Suppressor macrophage treated with lipopolysaccharide for 1 hour (primary cell): ENCODE results near the gene CDH22.

Experiments
- DNase-seq, 3 donors: peaks; one replicate each; pipeline ENCODE4 v3.0.0-alpha.2; 2020 to 2022

The CDH22 gene

DNA sequence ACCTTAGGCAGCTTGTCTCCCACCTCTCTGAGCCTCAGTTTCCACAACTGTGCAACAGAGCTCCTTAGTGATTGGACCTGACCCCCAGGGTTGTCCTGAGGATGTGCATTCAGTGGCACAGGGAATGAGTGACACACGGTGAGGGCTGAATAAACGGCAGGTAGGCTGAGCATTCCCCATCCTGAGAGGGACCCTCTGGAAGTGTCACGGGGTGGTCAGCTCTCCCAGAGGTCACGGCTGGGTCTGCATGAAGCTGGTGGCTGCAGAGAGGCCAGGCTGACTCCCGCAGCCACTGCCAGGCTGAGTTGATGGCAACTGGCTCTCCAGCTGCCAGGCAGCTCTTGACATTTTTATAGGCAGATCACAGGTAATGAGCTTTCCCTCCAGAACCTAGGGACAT lies 147.6 kb downstream of the CDH22 start:
- DNase-seq, result no peak

DNA sequence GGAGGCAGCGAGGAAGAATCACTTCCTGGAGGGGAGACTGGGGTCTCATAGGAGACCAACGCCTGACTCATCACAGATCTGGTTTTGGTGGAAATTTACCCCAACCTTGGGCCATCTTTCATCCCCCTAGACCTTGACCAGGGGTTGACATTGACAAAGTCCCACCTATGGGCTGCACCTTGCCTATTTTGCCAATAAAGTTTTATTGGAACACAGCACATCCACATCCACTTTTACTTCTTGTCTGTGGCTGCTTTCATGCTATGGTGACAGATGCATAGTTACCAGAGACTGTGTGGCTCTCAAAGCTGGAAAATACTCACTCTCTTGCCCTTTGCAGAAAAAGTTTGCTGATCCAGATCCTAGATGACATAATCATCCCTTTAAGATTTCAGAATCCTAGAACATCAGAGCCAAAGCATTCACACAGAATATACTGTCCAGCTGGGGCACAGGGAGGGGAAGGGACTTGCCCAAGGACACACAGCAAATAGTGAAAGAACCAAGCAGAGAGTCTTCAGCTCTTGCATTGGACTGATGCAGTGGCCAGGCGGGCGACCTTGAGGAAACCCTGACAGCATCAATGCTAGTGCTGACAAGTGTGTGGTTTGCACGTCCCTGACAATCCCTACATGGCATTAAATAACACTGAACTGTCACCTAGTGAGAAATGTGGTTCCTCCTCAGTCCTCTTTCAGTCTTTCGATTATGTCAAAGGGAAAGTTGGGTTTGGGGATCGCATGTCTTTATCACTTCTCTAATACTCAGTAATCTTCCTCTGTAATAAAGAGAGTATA lies 149.0 kb downstream of the CDH22 start:
- DNase-seq, result no peak

DNA sequence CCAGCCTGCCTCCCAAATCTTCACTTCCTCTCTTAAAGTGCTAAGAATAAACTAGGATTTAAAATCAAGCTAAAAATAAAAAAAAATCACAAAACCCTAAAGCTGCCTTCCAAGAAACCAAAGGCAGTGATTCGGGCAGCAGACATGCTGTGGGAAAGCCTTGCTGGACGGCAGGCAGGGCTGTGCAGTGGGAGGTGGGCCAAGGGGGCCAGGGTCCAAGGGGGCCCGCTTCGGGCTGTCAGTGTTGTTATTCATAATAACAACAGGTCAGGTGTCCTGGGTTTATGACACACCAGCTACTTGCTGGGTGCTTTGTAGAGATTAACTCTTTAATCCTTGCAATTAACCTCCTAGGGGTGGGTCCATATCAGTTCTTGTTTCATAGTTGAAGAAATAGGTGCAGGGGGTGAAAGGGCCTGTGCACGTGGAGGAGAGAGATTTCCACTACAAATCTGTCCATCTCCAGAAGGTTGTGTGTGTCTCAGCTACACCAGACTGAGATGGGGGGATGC lies 149.8 kb downstream of the CDH22 start:
- no peak for DNase-seq

DNA sequence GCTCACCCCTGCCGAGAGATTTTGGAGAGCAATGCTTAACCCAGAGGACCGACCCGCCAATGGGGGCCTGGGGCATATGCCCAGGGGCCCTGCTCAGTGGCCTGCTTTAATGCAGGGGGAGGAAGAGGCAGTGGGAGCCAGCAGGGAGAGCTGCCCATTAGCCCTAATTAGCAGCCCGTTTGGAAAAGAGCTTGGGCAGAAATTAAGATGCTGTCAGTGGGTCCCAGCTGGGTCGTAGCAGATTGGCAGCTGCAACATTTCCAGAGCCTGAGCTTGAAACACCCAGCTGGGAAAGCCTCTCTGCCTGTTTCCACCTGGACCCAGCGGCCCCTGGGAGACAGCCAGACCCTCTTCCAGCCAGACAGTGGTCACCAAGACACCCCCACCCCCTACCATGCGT lies 150.7 kb downstream of the CDH22 start:
- DNase-seq, result no peak

DNA sequence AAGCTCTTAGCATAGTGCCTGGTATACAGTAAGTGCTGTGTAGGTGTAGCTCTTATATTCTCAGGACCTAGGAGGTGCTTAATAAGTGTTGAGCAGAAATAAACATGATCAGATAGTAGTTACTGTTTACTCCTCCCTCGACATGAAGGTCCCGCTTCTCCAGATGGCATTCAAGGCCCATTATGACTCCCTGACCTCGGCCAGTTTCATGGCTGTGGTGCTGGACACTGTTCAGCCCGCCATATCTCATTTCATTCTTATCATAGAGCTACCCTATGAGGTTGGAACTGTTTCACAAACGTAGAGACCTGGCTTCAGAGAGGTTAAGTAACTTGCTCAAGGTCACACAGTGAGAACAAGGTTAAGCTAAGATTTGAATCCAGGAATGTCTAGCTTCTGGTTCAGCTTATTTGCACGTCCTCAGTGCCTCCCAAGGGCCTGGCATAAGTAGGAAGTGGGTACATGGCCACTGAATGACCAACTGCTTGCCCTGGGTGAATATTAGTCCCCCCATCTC lies 151.2 kb downstream of the CDH22 start:
- DNase-seq, result no peak

DNA sequence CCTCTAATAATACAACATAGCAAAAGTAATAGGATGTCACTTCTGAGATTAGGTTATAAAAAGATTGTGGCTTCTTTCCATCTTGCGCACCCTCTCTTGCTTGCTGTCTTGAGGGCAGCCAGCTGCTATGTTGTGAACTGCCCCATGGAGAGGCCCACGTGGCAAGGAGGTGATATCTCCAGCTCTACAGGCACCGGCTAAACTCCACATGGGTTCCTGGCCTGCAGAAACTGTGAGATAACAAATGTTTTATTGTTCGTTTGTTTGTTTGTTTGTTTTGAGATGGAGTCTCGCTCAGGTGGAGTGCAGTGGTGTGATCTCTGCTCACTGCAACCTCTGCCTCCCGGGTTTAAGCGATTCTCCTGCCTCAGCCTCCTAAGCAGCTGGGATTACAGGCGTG lies 152.2 kb downstream of the CDH22 start:
- DNase-seq, result no peak

DNA sequence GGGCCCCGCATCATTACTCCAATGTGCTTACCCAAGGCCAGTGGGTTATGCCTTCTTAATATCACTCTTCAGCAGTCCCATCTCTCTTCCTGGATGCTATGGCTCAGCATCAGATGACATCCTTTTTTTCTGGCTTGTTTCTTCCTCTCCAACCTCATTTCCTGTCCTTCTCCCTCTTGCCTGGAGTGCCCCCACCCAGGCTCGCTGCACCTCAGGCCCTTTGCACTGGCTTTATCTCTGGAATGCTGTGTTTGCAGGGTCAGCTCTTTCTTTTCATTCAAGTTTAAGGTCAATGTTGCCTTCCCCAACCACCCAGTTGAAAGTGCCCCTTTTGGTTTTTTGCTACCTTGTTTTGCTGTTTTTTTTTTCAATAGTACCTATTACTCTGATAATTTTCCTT lies 153.5 kb downstream of the CDH22 start:
- DNase-seq, result no peak

DNA sequence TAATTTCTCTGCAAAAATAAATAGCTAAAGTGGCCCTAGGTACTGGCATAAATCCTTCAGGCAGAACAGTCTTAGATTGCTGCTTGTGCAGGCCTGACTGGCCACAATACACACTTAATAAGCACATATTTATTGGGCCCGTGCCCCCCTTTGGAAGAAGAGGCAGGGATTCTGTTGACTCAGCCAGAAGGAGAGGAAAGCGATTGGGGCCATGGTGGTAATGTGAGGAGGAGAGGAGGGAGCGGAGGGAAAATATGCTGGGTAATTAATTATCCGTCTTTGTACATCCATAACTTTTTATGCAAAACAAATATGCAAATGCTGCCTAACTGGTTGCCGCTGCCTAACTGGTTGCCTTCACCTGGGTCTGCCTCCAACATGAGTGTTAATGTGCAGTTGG lies 154.0 kb downstream of the CDH22 start:
- no peak for DNase-seq

DNA sequence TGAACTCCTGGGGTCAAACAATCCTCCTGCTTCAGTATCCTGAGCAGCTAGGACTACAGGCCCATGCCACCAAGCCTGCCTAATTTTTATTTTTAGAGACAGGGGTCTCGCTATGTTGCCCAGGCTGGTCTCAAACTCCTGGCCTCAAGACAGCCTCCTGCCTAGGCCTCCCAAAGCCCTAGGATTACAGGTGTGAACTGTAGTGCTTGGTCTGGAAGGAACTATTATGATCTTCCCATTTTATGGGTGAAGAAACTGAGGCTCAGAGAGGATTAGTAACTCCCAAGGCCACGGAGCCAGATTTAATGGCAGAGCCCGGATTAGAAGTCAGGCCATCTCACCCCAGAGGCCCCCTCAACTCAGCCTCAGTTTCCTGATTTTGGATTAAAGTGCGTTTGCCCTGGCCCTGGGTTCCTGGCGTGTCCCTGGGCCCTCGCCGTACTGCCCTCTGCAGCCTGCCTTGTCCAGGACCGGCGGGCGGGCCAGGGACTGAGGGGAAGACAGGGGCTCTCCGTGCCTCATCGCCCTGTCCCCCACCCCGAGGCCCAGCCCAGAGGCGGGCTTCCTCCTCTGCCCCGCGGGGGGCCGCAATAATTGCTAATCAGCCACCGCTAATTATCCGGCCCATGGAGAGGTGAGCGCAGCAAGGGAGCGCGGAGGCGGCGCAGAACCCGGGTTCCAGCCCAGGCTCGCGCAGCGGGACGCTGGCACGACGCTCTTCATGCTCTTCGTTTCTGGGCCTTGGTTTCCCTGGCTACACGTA lies 155.3 kb downstream of the CDH22 start:
- DNase-seq, result no peak

DNA sequence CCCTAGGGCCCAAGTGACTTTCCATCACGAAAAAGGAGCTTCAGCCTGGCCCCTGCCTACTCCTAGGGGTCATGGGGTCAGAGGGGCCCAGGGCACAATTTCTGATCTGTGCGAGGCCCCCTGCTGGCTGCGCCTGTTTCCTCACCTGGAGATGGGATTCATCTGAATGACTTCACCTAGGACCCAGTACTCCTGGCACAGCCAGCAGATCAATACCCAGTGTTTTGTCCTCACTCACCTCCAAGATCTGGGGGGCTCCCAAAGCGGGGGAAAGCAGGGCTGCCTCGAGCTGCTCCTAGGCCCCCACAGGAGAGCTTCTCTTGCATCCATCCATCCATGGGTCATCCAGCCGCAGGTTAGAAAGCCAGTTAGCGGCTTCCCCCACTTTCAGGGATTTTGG lies 156.4 kb downstream of the CDH22 start:
- DNase-seq, result peak in 1 of 3 donors; percentile 30

DNA sequence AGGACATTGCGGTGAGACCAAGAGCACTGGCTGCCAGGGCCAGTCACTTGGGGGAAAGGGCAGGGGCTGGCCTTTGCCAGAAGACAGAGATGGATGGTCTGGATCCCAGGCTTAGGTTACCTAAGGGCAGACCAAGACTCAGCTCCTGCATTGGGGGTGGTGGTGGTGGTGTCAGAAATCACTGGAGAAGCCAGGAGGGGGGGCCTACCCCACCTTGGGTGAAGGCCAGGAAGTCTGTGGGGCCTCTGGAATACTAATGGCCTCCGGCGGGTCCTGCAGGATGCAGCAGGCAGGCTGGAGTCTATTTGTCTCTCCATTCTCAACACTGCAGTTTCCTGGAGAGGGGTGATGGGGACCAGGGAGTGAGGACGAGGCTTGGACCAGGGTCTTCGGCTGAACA lies 157.4 kb downstream of the CDH22 start:
- no peak for DNase-seq

DNA sequence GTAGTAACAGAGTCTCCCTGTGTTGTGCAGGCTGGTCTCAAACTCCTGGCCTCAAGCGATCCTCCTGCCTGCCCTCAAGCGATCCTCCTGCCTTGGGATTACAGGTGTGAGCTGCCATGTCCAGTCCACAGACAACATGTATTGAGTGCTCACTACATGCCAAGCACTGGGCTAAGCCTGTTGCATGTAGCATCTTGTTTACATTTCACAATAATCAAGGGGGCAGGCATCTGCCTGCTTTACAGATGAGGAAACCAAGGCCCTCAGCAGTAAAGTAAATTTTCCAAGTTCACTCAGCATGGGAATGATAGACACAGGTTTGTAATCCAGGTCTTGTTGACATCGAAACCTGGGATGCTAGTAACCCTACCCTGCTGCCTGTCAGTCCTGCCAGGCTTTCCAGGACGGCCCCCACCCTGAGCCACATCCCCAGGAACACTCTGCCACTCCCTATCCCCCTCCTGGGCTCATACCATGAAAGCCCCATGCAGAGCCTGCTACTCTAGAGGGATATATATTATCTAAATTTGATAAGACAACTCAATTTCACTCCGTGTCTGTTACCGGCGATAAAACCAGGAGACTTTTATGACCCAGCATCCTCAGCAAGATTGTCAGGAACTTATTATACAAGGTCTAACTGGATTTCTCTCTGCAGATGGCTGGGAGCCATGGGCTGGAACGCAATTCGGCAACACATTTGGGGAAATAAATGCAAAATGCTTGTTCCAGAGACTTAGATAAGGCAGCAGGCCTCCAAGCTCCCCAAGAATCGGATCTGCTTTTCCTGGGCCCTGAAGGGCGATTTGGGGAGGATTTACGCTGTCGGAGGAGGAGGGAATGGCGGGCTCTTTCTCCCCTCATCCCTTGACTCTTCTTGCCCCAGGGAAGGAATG lies 159.7 kb downstream of the CDH22 start:
- no peak for DNase-seq

DNA sequence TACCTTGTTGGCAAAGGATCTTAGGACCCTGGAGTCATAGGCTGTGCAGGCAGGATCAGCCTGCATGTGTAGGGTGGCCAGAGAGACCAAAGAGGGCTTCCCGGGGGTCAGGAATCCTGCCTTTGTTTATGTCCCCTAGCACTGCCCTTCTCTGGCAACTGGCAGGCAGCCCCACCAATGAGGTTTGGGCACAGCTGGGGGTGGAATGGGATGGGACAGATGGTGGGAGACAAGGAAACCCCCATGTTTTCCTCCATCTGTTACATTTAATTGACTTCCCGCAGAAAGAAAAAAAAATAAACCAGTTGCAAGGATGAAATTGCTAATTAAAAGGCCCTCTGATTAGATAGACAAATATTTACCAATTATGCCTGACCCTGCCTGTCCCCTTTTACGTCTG lies 162.6 kb downstream of the CDH22 start:
- DNase-seq, result no peak

DNA sequence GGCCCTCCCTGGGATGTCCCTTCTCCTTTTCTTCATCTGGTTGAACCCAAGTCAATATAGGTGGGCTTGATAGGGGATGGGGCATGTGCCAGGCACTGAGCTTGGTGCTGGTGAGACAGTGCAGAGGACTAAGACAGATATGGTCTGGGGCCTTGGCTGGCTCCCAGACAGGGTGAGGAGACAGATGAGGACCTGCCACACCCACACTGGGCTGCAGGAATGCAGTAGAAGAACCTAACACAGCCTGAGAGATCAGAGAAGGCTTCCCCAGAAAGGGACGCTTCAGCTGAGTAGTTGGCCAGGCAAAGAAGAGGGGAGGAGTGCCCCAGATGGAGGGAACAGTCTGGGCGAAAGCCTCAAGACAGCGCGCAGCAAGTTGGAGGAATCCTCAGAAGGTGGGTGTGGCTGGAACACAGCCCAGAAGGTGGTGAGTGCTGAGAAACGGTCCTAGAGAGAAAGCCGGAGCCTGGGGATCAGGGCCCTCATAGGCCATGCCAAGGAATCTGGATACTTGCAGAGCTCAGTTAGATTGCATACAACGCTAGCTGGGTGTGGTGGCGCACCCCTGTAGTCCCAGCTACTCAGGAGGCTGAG lies 163.8 kb downstream of the CDH22 start:
- no peak for DNase-seq

DNA sequence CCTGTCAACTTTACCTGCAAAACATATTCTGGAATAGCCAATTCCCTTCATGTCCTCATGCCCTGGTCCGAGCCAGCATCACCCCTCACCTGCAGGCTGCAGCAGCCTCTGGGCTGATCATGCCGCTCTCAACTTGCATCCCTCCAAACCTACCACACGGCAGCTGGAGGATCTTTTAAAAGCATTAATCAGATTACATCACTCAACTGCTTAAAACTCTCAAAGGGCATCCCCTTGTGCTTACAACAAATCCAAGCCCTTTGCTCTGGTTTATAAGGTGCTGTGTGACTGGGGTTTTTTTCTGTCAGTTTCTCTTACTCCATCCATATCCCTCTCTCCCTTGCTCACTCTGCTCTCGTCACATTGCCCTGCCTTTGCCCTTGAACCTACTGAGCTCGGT lies 166.2 kb downstream of the CDH22 start:
- DNase-seq, result no peak

DNA sequence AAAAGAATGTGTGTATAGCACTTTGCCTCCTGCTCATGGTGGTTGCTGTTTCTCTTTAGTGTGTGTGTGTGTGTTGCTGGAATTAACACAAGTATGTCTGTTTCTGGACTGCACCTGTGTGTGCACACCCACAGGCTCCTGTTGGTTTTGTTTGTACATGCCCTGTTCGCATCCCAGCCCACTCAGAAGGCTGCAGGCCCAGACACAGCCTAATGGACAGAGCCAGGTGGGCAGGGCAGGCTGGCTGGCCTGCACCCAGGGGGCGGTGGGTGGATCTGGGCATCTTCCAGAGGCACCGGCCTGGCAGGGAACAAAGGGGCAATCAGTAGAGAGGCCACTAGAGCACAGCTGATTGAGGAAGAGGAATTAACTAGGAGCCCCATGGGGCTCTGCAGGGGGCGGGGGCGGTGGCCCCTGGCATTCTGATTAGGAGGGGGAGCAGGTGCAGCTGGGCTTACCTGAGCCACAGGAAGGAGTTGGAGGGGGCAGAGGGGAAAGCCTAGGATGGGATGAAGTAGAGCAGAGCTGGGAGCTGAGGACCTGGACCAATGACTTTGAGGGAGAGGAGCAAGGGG lies 168.3 kb downstream of the CDH22 start:
- DNase-seq, result no peak

DNA sequence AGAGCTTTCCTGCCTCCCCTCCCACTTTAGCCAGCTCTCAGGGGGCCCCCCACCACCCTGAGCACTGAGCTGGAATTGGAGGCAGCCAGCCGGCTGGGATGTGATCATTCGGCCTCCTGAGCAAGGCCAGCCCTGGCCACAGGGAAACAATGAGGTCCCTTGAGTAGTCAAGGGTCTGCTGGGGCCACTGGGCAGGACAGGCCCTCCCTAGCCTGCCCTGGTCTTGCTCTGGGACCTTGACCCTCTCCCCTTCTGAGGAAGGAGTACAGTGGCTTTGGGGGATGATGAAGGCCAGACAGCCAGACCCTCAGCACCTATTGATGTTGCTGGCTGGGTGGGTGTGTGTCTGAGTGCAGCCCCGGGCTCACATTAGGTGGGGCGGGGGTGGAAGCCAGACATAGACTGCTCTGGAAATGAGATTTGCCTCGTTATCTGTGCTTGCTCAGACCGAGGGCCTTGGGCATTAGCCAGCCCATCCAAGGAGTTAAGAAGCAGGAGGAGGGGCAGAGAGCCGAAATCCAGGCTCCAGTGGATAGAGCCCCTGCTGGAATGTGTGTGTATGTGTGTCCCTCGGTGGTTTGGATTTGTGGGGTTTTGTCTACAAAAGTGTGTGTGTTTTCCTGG lies 168.9 kb downstream of the CDH22 start:
- no peak for DNase-seq

DNA sequence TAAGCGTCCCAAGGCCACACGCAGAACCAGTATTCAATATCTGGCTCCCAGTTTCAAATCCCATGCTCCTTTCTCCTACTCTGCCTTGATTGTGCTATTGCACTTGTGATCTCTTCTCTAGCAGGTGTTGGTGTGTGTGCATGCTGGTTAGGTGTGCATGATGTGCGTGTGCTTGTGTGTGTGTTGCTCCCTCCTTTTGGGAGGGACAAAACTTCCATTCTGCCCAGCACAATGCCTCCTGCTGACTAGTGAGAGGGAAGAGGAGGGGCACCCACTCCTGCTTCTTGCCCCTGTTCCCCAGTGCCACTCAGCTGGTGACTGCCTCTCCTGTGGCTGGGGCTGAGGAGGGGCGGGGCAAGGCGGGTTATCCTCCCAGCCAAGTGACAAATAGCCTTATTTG lies 170.5 kb downstream of the CDH22 start:
- no peak for DNase-seq

DNA sequence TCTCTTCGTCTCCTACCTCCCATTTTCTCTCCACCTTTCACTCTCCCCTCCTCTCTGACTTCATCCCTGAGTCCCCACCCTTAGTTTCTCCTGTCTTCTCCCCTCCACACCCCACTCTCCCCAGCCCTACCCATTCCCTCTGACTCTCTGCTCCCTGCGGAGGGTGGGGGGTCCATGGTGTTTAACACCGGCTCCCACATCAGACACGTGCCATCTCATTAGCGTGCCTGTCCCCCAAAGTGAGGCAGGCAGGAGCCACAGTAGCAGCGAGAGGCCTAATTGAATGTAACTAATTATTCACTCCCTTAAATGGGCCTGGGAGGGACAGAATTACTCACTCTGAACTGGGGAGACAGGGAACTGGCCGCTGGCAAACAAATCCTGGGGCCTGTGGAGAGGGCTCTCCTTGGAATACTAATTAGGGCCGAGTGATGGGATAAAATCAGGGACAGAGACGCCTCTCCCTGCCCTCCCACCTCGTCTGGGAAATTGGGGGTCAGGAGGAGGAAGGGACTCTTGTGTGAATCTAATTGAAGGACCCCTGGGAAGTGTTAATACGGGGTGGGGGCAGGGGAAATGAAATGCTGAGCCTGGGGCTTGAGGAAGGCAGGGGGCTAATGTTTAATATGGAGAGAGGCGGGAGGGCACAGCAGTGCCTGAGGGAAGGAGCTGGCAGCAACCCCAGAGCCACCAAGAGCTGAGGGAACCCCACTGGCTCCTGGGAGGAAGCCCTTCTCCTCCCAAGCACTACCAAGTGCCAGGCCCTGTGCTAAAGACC lies 172.3 kb downstream of the CDH22 start:
- peak in 1 of 3 donors; percentile 13 for DNase-seq

DNA sequence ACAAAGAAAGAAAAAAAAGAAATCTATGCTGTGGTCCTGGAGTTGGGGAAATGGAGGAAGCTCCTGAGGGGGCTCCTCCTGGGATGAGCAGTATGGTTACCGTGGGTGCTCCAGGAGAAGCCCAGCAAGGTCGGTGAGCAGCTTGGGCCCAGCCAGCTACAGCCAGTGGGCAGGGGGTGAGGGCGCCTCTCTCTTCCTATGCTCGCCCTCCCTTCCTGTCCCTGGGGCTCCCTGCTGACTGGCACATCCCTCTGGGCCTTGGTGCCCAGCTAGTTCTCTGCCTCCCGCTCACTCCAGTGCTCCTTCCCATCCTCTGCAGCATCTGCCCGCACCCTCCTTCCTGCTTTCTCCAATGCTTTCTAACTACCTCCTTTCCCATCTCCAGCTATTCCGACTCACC lies 173.6 kb downstream of the CDH22 start:
- peak in 1 of 3 donors; percentile 13 for DNase-seq
